ENCODE results near the gene ANLN.
"Not testable (repeated sequence)": the region's sequence is repeated elsewhere in the genome, so short reads cannot be mapped to it uniquely, and the experiment has no call there.

The ANLN gene

DNA sequence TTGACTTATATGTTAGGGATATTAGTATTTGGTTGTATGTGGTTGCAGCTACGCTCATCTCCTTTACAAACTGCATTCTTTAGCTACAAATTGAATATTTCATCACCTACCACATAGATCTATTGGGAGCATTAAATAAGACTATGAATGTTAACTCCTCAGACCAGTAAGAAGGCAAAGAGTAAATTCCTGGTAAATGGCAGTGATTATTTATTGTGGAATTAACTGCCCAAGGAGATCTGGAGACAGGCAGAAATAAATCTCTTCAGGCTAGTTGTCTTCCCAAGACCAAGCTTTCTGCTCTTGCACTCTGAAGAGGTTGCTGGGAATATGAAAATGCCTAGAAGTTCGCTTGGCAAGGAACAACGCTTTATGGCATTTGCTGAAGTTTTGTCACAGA, 74.6 kb downstream of the ANLN start:
- no peak for DNase-seq (ENCODE audit: extremely low spot score)
- ChIA-PET CTCF (interaction anchor here (0.9 kb wide), 1 partner anchor 13 kb away, joined by 3 read pairs; no protein-coding TSS in a partner anchor), POLR2A (no interaction called here)
- TF ChIP-seq ELF4 (IDR thresholded peaks at IDR 0.05) (no peak), L3MBTL2 (conservative IDR thresholded peaks at IDR 0.05) (no peak), SP1 (IDR thresholded peaks at IDR 0.05) (no peak), BHLHE40 (IDR thresholded peaks at IDR 0.05; ENCODE audit: borderline replicate concordance) (no peak), CTBP1 (IDR thresholded peaks at IDR 0.05; ENCODE audit: borderline replicate concordance) (no peak), HDGF (IDR thresholded peaks at IDR 0.05; ENCODE audit: borderline replicate concordance) (no peak), NFRKB (IDR thresholded peaks at IDR 0.05) (no peak), FOXA1 (IDR thresholded peaks at IDR 0.05) (no peak), FOXM1 (IDR thresholded peaks at IDR 0.05; ENCODE audit: borderline replicate concordance) (no peak), ZNF384 (IDR thresholded peaks at IDR 0.05) (no peak), ARNT (IDR thresholded peaks at IDR 0.05) (no peak), LEF1 (IDR thresholded peaks at IDR 0.05; ENCODE audit: borderline replicate concordance) (no peak), SUZ12 (IDR thresholded peaks at IDR 0.05) (no peak), FOXK2 (IDR thresholded peaks at IDR 0.05) (no peak), TARDBP (IDR thresholded peaks at IDR 0.05) (no peak)
- TF ChIP-seq, protein P1, sequence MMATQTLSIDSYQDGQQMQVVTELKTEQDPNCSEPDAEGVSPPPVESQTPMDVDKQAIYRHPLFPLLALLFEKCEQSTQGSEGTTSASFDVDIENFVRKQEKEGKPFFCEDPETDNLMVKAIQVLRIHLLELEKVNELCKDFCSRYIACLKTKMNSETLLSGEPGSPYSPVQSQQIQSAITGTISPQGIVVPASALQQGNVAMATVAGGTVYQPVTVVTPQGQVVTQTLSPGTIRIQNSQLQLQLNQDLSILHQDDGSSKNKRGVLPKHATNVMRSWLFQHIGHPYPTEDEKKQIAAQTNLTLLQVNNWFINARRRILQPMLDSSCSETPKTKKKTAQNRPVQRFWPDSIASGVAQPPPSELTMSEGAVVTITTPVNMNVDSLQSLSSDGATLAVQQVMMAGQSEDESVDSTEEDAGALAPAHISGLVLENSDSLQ (IDR thresholded peaks at IDR 0.05), result no peak

DNA sequence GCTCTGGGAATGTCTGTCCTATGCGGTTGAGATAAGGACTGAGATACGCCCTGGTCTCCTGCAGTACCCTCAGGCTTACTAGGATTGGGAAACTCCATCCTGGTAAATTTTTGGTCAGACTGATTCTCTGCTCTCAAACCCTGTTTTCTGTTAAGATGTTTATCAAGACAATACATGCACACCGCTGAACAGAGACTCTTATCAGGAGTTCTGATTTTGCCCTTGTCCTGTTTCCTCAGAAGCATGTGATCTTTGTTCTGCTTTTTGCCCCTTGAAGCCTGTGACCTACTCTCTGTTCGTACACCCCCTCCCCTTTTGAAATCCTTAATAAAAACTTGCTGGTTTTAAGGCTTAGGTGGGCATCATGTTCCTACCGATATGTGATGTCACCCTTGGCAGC, 76.3 kb downstream of the ANLN start:
- DNase-seq (ENCODE audit: extremely low spot score); CTCF ChIA-PET; POLR2A ChIA-PET: not testable (repeated sequence)

DNA sequence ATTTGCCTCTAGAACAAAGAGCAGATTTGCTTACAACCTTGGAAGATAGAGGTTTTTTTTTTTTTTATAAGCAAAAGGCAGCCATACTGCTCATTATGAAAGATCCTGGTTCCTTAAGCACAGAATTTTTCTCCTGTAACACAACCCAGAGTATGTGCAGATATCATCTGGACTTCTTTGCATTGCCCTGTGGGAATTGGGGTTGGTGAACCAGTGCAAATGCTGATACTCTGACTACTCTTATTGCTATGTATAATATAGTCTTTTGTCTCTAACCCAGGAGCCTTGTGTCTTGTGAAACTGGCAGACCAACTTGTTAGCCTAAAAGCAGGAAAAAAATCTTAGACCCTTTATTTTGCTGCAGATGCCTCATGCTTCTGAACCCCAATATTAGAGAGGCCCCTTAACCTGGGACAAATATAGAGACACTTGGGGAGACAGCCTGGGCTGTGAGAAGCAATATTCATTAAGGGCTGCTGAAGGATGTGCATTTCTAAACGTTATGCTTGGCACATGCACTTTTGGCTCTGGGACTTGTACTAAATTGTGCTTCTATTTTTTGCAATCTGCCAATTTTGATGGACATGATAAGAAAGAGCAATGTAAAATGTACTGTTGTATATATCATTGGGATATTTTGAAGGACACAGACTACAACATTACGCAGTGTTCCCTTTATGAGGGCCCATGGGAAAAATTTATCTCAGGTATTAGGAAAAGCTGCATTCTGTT, 78.9 kb downstream of the ANLN start:
- CTCF ChIA-PET, result no interaction called here
- TF ChIP-seq FOXK2 (IDR thresholded peaks at IDR 0.05) (no peak), FOXM1 (IDR thresholded peaks at IDR 0.05; ENCODE audit: borderline replicate concordance) (no peak), ELF4 (IDR thresholded peaks at IDR 0.05) (no peak), L3MBTL2 (conservative IDR thresholded peaks at IDR 0.05) (no peak), FOXA1 (IDR thresholded peaks at IDR 0.05) (no peak), SUZ12 (IDR thresholded peaks at IDR 0.05) (no peak), CTBP1 (IDR thresholded peaks at IDR 0.05; ENCODE audit: borderline replicate concordance) (no peak), ZNF384 (IDR thresholded peaks at IDR 0.05) (no peak), NFRKB (IDR thresholded peaks at IDR 0.05) (no peak), BHLHE40 (IDR thresholded peaks at IDR 0.05; ENCODE audit: borderline replicate concordance) (no peak)
- POLR2A ChIA-PET, result no interaction called here
- DNase-seq (ENCODE audit: extremely low spot score), result no peak

DNA sequence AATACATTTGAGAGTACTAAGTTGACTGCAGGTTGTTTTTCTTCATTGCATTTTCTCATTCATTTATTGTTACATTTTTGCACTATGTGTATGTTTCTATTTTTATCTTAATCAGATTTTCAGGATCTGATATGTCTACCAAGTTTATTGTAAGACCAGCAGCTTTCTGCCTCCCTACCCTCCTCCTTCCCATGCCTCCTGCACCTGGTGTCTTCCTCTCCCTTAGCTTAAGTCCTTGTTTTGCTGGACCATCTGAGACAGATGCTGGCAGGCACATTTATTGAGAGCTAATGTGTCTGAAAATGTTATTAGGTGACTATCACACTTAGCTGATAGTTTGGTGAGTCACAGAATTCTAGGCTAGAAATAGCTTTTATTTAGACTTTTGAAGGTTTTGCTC, 79.6 kb downstream of the ANLN start:
- no peak for DNase-seq (ENCODE audit: extremely low spot score)
- no peak for TF ChIP-seq ZNF384 (IDR thresholded peaks at IDR 0.05)
- TF ChIP-seq CTBP1 (IDR thresholded peaks at IDR 0.05; ENCODE audit: borderline replicate concordance), result no peak
- TF ChIP-seq BHLHE40 (IDR thresholded peaks at IDR 0.05; ENCODE audit: borderline replicate concordance), result no peak
- TF ChIP-seq FOXA1 (IDR thresholded peaks at IDR 0.05), result no peak
- no peak for TF ChIP-seq LEF1 (IDR thresholded peaks at IDR 0.05; ENCODE audit: borderline replicate concordance)
- no peak for TF ChIP-seq SUZ12 (IDR thresholded peaks at IDR 0.05)
- TF ChIP-seq FOXM1 (IDR thresholded peaks at IDR 0.05; ENCODE audit: borderline replicate concordance), result no peak
- no peak for TF ChIP-seq SP1 (IDR thresholded peaks at IDR 0.05)
- no peak for TF ChIP-seq HDGF (IDR thresholded peaks at IDR 0.05; ENCODE audit: borderline replicate concordance)
- TF ChIP-seq ARNT (IDR thresholded peaks at IDR 0.05), result no peak
- no peak for TF ChIP-seq TARDBP (IDR thresholded peaks at IDR 0.05)
- CTCF ChIA-PET, result no interaction called here
- POLR2A ChIA-PET, result no interaction called here

DNA sequence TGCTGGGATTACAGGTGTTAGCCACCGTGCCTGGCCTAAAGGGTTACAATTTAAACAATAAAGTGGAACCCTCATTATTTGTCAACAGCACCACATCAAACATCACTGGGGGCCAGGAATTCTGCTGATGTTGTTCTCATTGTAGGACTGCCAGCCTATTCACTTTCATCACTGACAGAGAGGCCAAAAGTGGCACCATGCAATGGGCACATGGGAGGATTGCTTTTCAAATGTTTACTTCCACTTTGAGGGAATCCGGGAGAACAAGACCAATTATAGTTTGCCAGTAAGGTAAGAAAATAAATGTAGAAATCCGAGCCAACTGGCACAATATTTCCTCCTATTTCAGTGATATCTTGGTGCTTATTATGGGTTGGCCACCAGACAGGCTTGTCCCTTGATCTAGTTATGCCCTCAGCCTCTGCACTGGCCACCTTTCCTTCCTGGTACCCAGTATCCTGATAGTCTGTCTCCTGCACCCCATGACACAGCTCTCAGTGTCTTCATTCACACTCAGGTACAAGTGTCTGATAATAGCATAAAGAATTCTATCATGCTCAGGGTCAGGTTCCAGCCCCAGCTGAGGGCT, 82.6 kb downstream of the ANLN start:
- POLR2A ChIA-PET, result no interaction called here
- DNase-seq (ENCODE audit: extremely low spot score), result no peak
- CTCF ChIA-PET, result interaction anchor here (1.9 to 3.7 kb wide), 2 partner anchors 15 to 710 kb away, joined by 4 to 14 read pairs; no protein-coding TSS in a partner anchor
- TF ChIP-seq HDGF (IDR thresholded peaks at IDR 0.05; ENCODE audit: borderline replicate concordance) (no peak), LEF1 (IDR thresholded peaks at IDR 0.05; ENCODE audit: borderline replicate concordance) (no peak), CTBP1 (IDR thresholded peaks at IDR 0.05; ENCODE audit: borderline replicate concordance) (no peak), ARNT (IDR thresholded peaks at IDR 0.05) (no peak)

DNA sequence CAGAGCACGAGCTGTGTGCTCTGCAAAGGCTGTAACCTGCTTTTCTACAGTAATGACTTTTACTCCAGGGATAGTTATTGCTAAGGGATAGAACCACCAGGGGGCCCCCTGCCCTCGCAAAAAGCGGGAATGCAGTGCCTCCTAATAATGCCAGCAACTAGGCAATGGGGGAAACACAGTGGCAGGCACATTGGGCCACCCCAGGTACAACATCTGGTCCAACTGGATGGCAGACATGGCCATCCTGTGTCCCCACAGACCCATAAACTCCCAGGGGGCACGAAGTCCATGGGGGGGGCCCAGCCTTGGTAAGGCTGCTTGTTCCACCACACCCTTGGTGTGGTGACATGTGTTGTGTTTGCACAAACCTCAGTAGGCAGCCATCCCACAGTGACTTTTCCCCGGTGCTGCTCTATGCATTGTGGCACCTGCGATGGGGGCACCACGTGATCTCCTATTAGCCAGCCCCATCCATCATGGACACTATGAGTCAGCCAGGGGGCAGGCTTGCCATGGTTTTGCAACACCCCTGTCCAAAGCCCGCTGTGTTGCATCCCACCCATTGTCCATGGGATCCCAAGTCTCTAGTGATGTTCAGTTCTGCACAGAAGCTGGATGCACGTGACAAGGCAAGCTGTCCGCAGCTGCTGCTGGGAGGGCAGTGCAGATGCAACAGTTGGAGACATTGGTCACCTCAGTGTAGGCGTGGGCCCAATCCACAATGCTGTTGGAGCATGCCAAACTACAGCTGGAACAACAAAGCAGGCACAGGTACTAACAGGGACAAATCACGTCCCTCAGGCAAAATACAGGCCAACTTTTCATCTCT, 84.0 kb downstream of the ANLN start:
- TF ChIP-seq NFRKB (IDR thresholded peaks at IDR 0.05), result no peak
- no peak for TF ChIP-seq L3MBTL2 (conservative IDR thresholded peaks at IDR 0.05)
- TF ChIP-seq HDGF (IDR thresholded peaks at IDR 0.05; ENCODE audit: borderline replicate concordance), result no peak
- TF ChIP-seq, protein P1 (IDR thresholded peaks at IDR 0.05), result no peak
- no peak for TF ChIP-seq ZNF384 (IDR thresholded peaks at IDR 0.05)
- no peak for TF ChIP-seq CTBP1 (IDR thresholded peaks at IDR 0.05; ENCODE audit: borderline replicate concordance)
- TF ChIP-seq ELF4 (IDR thresholded peaks at IDR 0.05), result no peak
- TF ChIP-seq SUZ12 (IDR thresholded peaks at IDR 0.05), result no peak
- no peak for TF ChIP-seq SP1 (IDR thresholded peaks at IDR 0.05)
- TF ChIP-seq FOXK2 (IDR thresholded peaks at IDR 0.05), result no peak
- DNase-seq (ENCODE audit: extremely low spot score), result peak; percentile 59
- CTCF ChIA-PET, result interaction anchor here (0.6 to 3.7 kb wide), 5 partner anchors 54 to 709 kb away, joined by 3 to 14 read pairs (median 3); no protein-coding TSS in a partner anchor
- POLR2A ChIA-PET, result no interaction called here

Measured in HEK293T (cell line).